PC-9 (cell line): ENCODE data around the gene SERAC1. TPM values are rescaled to one million over a fixed set of nuclear protein-coding genes. Genes with fewer than 3 reads are reported as not detected.

Source experiments
- BruUV-seq: library from RNA; stranded (reverse); fragments of 400-500 nt; replicated peaks from 2 replicates; lab custom pipeline; 2021; lab: Mats Ljungman, UMichigan
- CTCF ChIA-PET: fragments of 300-600 bp; sonication (Branson Sonifier 250); formaldehyde crosslinking; loops from one replicate; lab custom pipeline; 2022; ENCODE audit warnings: antibody characterized with exemption; lab: Charles Lee
- POLR2A ChIA-PET: fragments of 300-600 bp; sonication (Branson Sonifier 250); formaldehyde crosslinking; loops from one replicate; lab custom pipeline; 2022; ENCODE audit warnings: antibody characterized with exemption; ENCODE audit not compliant: unreplicated experiment; lab: Charles Lee
- DNase-seq, 2 experiments: peaks; one replicate each; pipeline versions ENCODE4 v3.0.0 to v3.0.0-alpha.2; 2015 to 2022; ENCODE audit warnings: mixed read lengths in 1 of 2
- H2AFZ ChIP-seq: fragments of 200-600 bp; sonication (generic); 2 replicates; pipeline ENCODE4 v1.8.1; 2017; ENCODE audit warnings: antibody characterized with exemption
- H3F3A ChIP-seq: fragments of 200-600 bp; sonication (generic); 2 replicates; pipeline ENCODE4 v1.8.1; 2017; ENCODE audit warnings: antibody characterized with exemption, mild to moderate bottlenecking, low read depth; ENCODE audit not compliant: insufficient read depth
- H3K27ac ChIP-seq: fragments of 200-600 bp; sonication (generic); 2 replicates; pipeline ENCODE4 v1.6.1; 2016; ENCODE audit warnings: mixed run types
- H3K27me3 ChIP-seq: fragments of 200-600 bp; sonication (generic); 2 replicates; pipeline ENCODE4 v1.6.1; 2016; ENCODE audit warnings: low read depth, mixed run types; ENCODE audit not compliant: insufficient read depth
- H3K36me3 ChIP-seq: fragments of 200-600 bp; sonication (generic); 2 replicates; pipeline ENCODE4 v1.6.1; 2016; ENCODE audit warnings: low read depth, mixed run types
- H3K4me1 ChIP-seq: fragments of 200-600 bp; sonication (generic); replicated peaks from 2 replicates; pipeline ENCODE4 v1.6.1; 2016; ENCODE audit warnings: mixed run types; ENCODE audit not compliant: insufficient read depth
- H3K4me2 ChIP-seq: fragments of 200-600 bp; sonication (generic); 2 replicates; pipeline ENCODE4 v1.6.1; 2017; ENCODE audit warnings: mixed run types
- H3K4me3 ChIP-seq: fragments of 200-600 bp; sonication (generic); 2 replicates; pipeline ENCODE4 v1.6.1; 2016; ENCODE audit warnings: mixed run types
- H3K79me2 ChIP-seq: fragments of 200-600 bp; sonication (generic); 2 replicates; pipeline ENCODE4 v1.6.1; 2017; ENCODE audit warnings: low read depth, mixed run types
- H3K9me2 ChIP-seq: fragments of 200-600 bp; sonication (generic); 2 replicates; pipeline ENCODE4 v1.8.1; 2017; ENCODE audit warnings: mild to moderate bottlenecking; ENCODE audit not compliant: insufficient read depth
- H3K9me3 ChIP-seq: fragments of 200-600 bp; sonication (generic); 2 replicates; pipeline ENCODE4 v1.8.1; 2016; ENCODE audit warnings: low read depth; ENCODE audit not compliant: insufficient read depth
- H4K20me1 ChIP-seq: fragments of 200-600 bp; sonication (generic); 2 replicates; pipeline ENCODE4 v1.8.1; 2017; ENCODE audit not compliant: insufficient read depth
- CTCF ChIP-seq: fragments of 200-600 bp; sonication (generic); conservative IDR thresholded peaks from 2 replicates; pipeline ENCODE4 v1.6.1; 2017; ENCODE audit warnings: mixed run types, antibody characterized with exemption, mild to moderate bottlenecking, moderate library complexity
- EZH2 ChIP-seq: fragments of 200-600 bp; sonication (generic); IDR thresholded peaks from 2 replicates; pipeline ENCODE4 v1.8.0; 2017; ENCODE audit warnings: antibody characterized with exemption, low read depth
- intact Hi-C: fragments of 100-400 bp; cut with micrococcal nuclease; formaldehyde crosslinking; loops from one replicate; pipeline ENCODE4 v1.10.0; 2022; ENCODE audit not compliant: unreplicated experiment
- total RNA-seq: library from RNA; stranded (reverse); gene quantifications from 2 replicates; pipeline ENCODE4 v1.2.3, GENCODE V29; 2021

SERAC1 gene
- total RNA-seq, 1 experiment from 2014 or later, result 4.9 TPM

GRCh38 chr6:158111987-158112386 is 56.1 kb downstream of the SERAC1 start:
- BruUV-seq, result no TSS peak
- H3K4me1 ChIP-seq, result no peaks in the 10 kb centered on the region
- no peaks in the 10 kb centered on the region for H3K9me3 ChIP-seq
- DNase-seq, result no peak
- intact Hi-C loops, result no loop called here
- no peaks in the 10 kb centered on the region for H3K27me3 ChIP-seq
- no peak overlapping the region for H3K4me2 ChIP-seq
- H3K79me2 ChIP-seq, result no peaks in the 10 kb centered on the region
- H2AFZ ChIP-seq, result no peak overlapping the region
- ChIA-PET CTCF (no interaction called here), POLR2A (no interaction called here)
- H3K9me2 ChIP-seq, result no peaks in the 10 kb centered on the region
- no peaks in the 10 kb centered on the region for H3K36me3 ChIP-seq
- peaks cover 14% of the 10 kb centered on the region; the same call in 1 of the 2 replicates for H3F3A ChIP-seq
- TF ChIP-seq CTCF, result no peak
- no peak overlapping the region for H3K4me3 ChIP-seq
- no peak overlapping the region for H3K27ac ChIP-seq
- H4K20me1 ChIP-seq, result no peaks in the 10 kb centered on the region

- H3F3A ChIP-seq, result peaks cover 14% of the 10 kb centered on the region; the same call in 1 of the 2 replicates
- no peaks in the 10 kb centered on the region for H3K4me1 ChIP-seq
- H4K20me1 ChIP-seq, result no peaks in the 10 kb centered on the region
- POLR2A ChIA-PET, result no interaction called here
- CTCF ChIA-PET, result no interaction called here
- DNase-seq, result no peak
- intact Hi-C loops, result no loop called here
- H3K27me3 ChIP-seq, result no peaks in the 10 kb centered on the region
- H3K9me2 ChIP-seq, result no peaks in the 10 kb centered on the region
- H3K27ac ChIP-seq, result no peak overlapping the region
- no TSS peak for BruUV-seq
- no peak overlapping the region for H2AFZ ChIP-seq
- no peaks in the 10 kb centered on the region for H3K36me3 ChIP-seq
- no peaks in the 10 kb centered on the region for H3K79me2 ChIP-seq
- no peak for TF ChIP-seq EZH2
- no peak for TF ChIP-seq CTCF
- H3K4me3 ChIP-seq, result no peak overlapping the region
- no peaks in the 10 kb centered on the region for H3K9me3 ChIP-seq
- H3K4me2 ChIP-seq, result no peak overlapping the region
Measured at GRCh38 chr6:158110986-158111385, 57.1 kb downstream of the SERAC1 start.

GRCh38 chr6:158109748-158110147 is 58.3 kb downstream of the SERAC1 start:
- Histone ChIP-seq H3K4me3 (no peak overlapping the region), H3F3A (peaks cover 14% of the 10 kb centered on the region; the same call in 1 of the 2 replicates), H2AFZ (no peak overlapping the region), H3K79me2 (no peaks in the 10 kb centered on the region), H3K27me3 (no peaks in the 10 kb centered on the region), H3K9me3 (no peaks in the 10 kb centered on the region), H3K4me2 (no peak overlapping the region), H3K4me1 (no peaks in the 10 kb centered on the region), H3K9me2 (no peaks in the 10 kb centered on the region), H4K20me1 (no peaks in the 10 kb centered on the region), H3K27ac (no peak overlapping the region), H3K36me3 (no peaks in the 10 kb centered on the region)
- intact Hi-C loops, result no loop called here
- TF ChIP-seq EZH2 (no peak), CTCF (no peak)
- no TSS peak for BruUV-seq
- POLR2A ChIA-PET, result no interaction called here
- no peak for DNase-seq
- CTCF ChIA-PET, result no interaction called here
